ENCODE measurements around the gene TMEM175. TPM values are rescaled to one million over a fixed set of nuclear protein-coding genes. Genes with fewer than 3 reads are reported as not detected.

The TMEM175 gene
- total and polyA plus RNA-seq, 4 donors = 17.4 to 81.3 (median 30.6) TPM

DNA sequence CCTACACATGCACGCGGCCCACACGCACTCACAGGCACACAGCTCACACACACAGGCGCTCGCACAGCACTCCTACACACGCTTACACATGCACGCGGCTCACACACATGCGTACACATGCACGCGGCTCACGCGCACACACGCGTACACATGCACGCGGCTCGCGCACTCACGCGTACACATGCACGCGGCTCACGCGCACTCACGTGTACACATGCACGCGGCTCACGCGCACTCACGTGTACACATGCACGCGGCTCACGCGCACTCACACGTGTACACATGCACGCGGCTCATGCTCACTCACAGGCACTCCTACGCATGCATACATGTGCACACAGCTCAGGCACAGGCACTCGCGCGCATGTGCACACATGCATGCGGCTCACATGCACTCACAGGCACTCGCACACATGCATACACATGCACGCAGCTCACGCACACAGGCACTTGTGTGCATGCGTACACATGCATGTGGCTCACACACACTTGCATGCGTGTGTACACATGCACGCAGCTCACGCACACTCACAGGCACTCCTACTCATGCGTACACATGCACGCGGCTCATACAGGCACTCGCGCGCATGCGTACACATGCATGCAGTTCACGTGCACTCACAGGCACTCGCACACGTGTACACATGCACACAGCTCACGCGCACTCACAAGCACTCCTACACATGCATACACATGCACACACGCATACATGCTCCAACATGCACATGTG, 45.1 kb upstream of the TMEM175 start:
- Histone ChIP-seq H3K27ac (ENCODE audit: low read depth in 1 of 2, low read length in 2 of 2) (no peak overlapping the region), H3K27me3 (ENCODE audit: control insufficient read depth in 1 of 2, insufficient read depth in 2 of 2, low read length in 1 of 2) (no peaks in the 10 kb centered on the region), H3K36me3 (ENCODE audit: control insufficient read depth in 1 of 2, insufficient read depth in 2 of 2, low read length in 1 of 2) (peaks cover 0 to 4% of the 10 kb centered on the region in 2 donors), H3K9me3 (ENCODE audit: control insufficient read depth, low read length) (no peaks in the 10 kb centered on the region), H3K4me1 (ENCODE audit: control insufficient read depth in 1 of 2, insufficient read depth in 2 of 2, low read length in 2 of 2) (no peaks in the 10 kb centered on the region), H3K4me3 (ENCODE audit: low read length in 2 of 2) (no peak overlapping the region)
- DNase-seq (no peak), ATAC-seq (ENCODE audit: low FRiP score) (no peak)
- intact Hi-C loops (cut with DNase I) = no loop called here
- WGBS, 2 donors = 96 to 97% methylated on average over 63 of the region's 63 CpGs

DNA sequence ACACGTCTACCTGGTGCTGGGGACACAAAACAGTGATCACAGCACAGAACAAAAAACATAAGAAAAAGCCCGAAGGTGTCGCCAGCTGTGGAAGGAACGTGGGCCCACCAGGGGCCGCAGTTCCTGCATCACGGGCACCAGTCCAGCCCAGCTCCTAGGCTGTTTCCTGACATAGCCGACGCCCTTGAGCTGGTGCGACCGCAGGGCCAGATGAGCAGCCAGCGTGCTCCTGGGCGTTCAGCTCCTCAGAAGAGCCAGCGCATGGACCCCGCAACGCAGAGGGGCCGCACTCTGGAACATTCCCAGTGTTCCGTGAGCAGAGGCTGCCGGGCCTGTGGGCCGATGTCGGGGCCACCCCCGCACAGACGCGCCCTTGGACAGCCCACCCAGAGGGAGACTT, 44.2 kb upstream of the TMEM175 start:
- no peaks in the 10 kb centered on the region for H3K27me3 ChIP-seq (ENCODE audit: control insufficient read depth in 1 of 2, insufficient read depth in 2 of 2, low read length in 1 of 2)
- intact Hi-C loops (cut with DNase I) = no loop called here
- no peaks in the 10 kb centered on the region for H3K4me1 ChIP-seq (ENCODE audit: control insufficient read depth in 1 of 2, insufficient read depth in 2 of 2, low read length in 2 of 2)
- no peak overlapping the region for H3K4me3 ChIP-seq (ENCODE audit: low read length in 2 of 2)
- H3K9me3 ChIP-seq (ENCODE audit: control insufficient read depth, low read length) = no peaks in the 10 kb centered on the region
- H3K36me3 ChIP-seq (ENCODE audit: control insufficient read depth in 1 of 2, insufficient read depth in 2 of 2, low read length in 1 of 2) = peaks cover 0 to 4% of the 10 kb centered on the region in 2 donors
- no peak overlapping the region for H3K27ac ChIP-seq (ENCODE audit: low read depth in 1 of 2, low read length in 2 of 2)
- 96 to 98% methylated on average over 23 of the region's 23 CpGs for WGBS, 2 donors
- DNase-seq = no peak
- ATAC-seq (ENCODE audit: low FRiP score) = no peak

DNA sequence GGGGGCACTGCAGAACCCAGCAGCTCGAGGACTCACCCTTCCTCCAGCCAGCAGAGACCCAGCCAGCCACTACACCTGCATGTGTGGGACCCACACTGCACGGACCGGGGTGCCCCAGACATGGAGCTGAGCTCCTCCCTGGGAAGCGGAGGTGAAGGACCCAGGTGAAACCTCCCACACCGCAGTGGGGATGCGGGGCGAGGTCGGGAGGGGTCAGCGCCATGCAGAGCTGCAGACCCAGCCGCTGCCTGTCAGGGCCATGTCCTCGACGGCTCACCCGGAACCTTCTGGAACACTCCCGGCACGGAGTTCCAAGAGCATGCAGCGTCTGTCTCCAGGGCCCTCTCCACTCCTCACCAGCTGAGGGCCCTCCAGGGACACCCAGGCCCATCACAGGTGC, 42.7 kb upstream of the TMEM175 start:
- DNase-seq (no peak), ATAC-seq (ENCODE audit: low FRiP score) (no peak)
- intact Hi-C loops (cut with DNase I) = no loop called here
- Histone ChIP-seq H3K27ac (ENCODE audit: low read depth in 1 of 2, low read length in 2 of 2) (no peak overlapping the region), H3K36me3 (ENCODE audit: control insufficient read depth in 1 of 2, insufficient read depth in 2 of 2, low read length in 1 of 2) (peaks cover 0 to 1% of the 10 kb centered on the region in 2 donors), H3K4me1 (ENCODE audit: control insufficient read depth in 1 of 2, insufficient read depth in 2 of 2, low read length in 2 of 2) (no peaks in the 10 kb centered on the region), H3K9me3 (ENCODE audit: control insufficient read depth, low read length) (no peaks in the 10 kb centered on the region), H3K27me3 (ENCODE audit: control insufficient read depth in 1 of 2, insufficient read depth in 2 of 2, low read length in 1 of 2) (no peaks in the 10 kb centered on the region), H3K4me3 (ENCODE audit: low read length in 2 of 2) (no peak overlapping the region)
- WGBS, 2 donors = 95 to 97% methylated on average over 14 to 16 of the region's 16 CpGs

DNA sequence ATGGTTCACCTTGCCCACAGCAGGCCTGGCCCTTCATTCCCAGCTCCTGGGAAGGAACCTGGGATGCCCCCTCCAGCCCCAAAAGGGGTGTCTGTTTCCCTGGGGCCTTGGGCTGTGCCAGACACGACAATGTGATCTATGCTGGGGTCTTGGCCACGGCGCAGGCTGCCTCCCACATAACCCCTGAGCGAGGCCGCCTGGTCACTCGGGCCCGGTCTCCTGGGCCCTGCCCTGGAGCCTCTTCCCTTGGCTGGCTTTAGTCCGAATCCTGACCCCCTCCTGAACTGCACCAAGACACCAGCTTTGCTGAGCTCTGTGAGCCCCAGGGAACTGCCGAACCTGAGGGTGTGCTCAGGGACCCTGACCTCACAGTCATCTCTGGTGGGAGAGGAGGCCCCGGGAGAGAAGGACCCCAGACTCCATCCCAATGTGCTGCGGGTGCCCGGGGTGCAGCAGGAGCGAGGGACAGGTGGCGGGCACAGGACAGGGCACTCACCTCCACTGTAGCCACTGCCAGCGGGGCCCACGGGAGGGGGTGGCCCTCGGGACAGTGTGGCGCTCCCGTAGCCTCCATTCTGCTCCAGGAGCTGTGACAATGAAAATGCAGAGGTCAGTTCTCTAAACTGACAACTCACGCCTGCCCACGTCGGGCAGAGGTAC, 42.1 kb upstream of the TMEM175 start:
- Histone ChIP-seq H3K27ac (ENCODE audit: low read depth in 1 of 2, low read length in 2 of 2) (no peak overlapping the region), H3K9me3 (ENCODE audit: control insufficient read depth, low read length) (no peaks in the 10 kb centered on the region), H3K4me3 (ENCODE audit: low read length in 2 of 2) (no peak overlapping the region), H3K27me3 (ENCODE audit: control insufficient read depth in 1 of 2, insufficient read depth in 2 of 2, low read length in 1 of 2) (no peaks in the 10 kb centered on the region), H3K36me3 (ENCODE audit: control insufficient read depth in 1 of 2, insufficient read depth in 2 of 2, low read length in 1 of 2) (peaks cover 0 to 1% of the 10 kb centered on the region in 2 donors), H3K4me1 (ENCODE audit: control insufficient read depth in 1 of 2, insufficient read depth in 2 of 2, low read length in 2 of 2) (no peaks in the 10 kb centered on the region)
- ATAC-seq (ENCODE audit: low FRiP score) (no peak), DNase-seq (no peak)
- 94% methylated on average over 22 of the region's 22 CpGs for WGBS, 2 donors
- intact Hi-C loops (cut with DNase I) = no loop called here

DNA sequence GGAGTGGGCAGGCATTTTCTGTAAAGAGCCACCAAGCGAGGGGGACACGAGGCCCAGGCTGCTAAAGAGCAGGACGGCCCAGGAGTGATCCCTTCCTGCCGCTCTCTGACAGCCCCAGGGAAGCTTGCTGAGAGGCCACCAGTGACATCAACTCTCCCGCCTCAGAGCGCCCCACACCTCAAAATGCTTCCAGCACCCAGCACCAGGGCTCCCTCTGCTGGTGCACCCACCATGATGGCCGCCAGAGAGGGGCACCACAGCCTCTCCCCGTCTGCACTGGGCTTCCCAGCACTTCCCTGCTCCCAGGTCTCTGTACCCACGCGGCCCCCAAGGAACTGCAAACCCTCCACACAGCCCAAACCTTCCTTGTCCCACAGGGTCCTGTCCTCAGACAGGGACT, 40.5 kb upstream of the TMEM175 start:
- H3K27me3 ChIP-seq (ENCODE audit: control insufficient read depth in 1 of 2, insufficient read depth in 2 of 2, low read length in 1 of 2) = no peaks in the 10 kb centered on the region
- H3K4me3 ChIP-seq (ENCODE audit: low read length in 2 of 2) = no peak overlapping the region
- H3K27ac ChIP-seq (ENCODE audit: low read depth in 1 of 2, low read length in 2 of 2) = no peak overlapping the region
- intact Hi-C loops (cut with DNase I) = no loop called here
- peaks cover 0 to 3% of the 10 kb centered on the region in 2 donors for H3K36me3 ChIP-seq (ENCODE audit: control insufficient read depth in 1 of 2, insufficient read depth in 2 of 2, low read length in 1 of 2)
- no peaks in the 10 kb centered on the region for H3K9me3 ChIP-seq (ENCODE audit: control insufficient read depth, low read length)
- H3K4me1 ChIP-seq (ENCODE audit: control insufficient read depth in 1 of 2, insufficient read depth in 2 of 2, low read length in 2 of 2) = no peaks in the 10 kb centered on the region
- ATAC-seq (ENCODE audit: low FRiP score) = no peak
- WGBS, 2 donors = 82 to 88% methylated on average over 9 to 10 of the region's 10 CpGs
- DNase-seq = no peak

DNA sequence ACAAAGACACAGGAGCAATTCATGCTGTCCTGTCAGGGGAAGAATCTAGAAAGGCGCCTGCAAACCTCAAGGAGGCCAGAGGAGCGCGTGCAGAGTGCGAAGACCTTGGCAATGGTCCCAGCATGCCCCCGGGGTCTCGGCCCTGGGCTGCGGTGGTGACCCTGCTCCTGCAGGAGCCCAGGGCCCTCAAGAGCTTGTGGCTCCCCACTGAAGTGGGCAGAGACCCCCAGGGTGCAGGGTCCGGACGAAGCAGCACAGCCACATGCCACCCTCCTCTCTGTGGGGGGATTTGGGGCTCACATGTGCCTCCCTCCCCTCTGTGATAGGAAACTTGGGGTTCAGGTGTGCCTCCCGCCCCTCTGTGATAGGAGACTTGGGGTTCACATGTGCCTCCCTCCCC, 39.5 kb upstream of the TMEM175 start:
- no peaks in the 10 kb centered on the region for H3K9me3 ChIP-seq (ENCODE audit: control insufficient read depth, low read length)
- ATAC-seq (ENCODE audit: low FRiP score) = no peak
- no peak overlapping the region for H3K4me3 ChIP-seq (ENCODE audit: low read length in 2 of 2)
- no peaks in the 10 kb centered on the region for H3K27me3 ChIP-seq (ENCODE audit: control insufficient read depth in 1 of 2, insufficient read depth in 2 of 2, low read length in 1 of 2)
- no peak overlapping the region for H3K27ac ChIP-seq (ENCODE audit: low read depth in 1 of 2, low read length in 2 of 2)
- no peaks in the 10 kb centered on the region for H3K4me1 ChIP-seq (ENCODE audit: control insufficient read depth in 1 of 2, insufficient read depth in 2 of 2, low read length in 2 of 2)
- peaks cover 0 to 3% of the 10 kb centered on the region in 2 donors for H3K36me3 ChIP-seq (ENCODE audit: control insufficient read depth in 1 of 2, insufficient read depth in 2 of 2, low read length in 1 of 2)
- DNase-seq = no peak
- WGBS, 2 donors = 93% methylated on average over 10 of the region's 10 CpGs
- intact Hi-C loops (cut with DNase I) = no loop called here

DNA sequence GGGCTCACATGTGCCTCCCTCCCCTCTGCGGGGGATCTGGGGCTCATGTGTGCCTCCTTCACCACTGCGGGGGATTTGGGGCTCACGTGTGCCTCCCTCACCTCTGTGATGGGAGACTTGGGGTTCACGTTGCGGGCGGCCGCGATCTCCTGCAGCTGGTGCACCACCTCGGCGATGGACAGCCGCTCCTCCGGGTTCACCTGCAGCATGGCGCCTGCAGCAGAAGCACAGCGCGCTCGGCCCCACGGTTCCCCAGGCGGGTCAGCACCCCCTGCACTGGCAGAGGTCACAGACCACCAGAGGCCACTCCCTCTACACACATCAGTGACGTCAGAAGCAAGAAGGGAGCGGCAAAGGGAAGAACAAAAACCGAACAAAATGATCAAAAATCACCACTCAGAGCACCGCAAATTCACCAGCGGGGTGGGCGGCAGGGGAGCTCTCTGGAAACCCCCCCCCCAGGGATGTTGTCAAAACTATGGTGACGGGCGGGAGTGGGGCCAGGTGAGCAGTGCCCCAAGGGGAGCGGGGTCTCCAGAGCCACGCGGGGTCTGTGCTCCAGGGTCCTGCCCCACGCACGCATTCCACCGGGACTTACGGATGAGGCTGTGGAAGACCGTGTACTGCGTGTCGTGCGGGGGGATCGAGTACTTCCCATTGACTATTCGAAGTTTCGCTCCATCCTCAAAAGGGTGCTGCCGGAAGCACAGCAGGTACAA, 38.8 kb upstream of the TMEM175 start:
- Histone ChIP-seq H3K4me1 (ENCODE audit: control insufficient read depth in 1 of 2, insufficient read depth in 2 of 2, low read length in 2 of 2) (no peaks in the 10 kb centered on the region), H3K27ac (ENCODE audit: low read depth in 1 of 2, low read length in 2 of 2) (no peak overlapping the region), H3K4me3 (ENCODE audit: low read length in 2 of 2) (no peak overlapping the region), H3K9me3 (ENCODE audit: control insufficient read depth, low read length) (no peaks in the 10 kb centered on the region), H3K36me3 (ENCODE audit: control insufficient read depth in 1 of 2, insufficient read depth in 2 of 2, low read length in 1 of 2) (peaks cover 0 to 2% of the 10 kb centered on the region in 2 donors), H3K27me3 (ENCODE audit: control insufficient read depth in 1 of 2, insufficient read depth in 2 of 2, low read length in 1 of 2) (no peaks in the 10 kb centered on the region)
- ATAC-seq (ENCODE audit: low FRiP score) (no peak), DNase-seq (no peak)
- intact Hi-C loops (cut with DNase I) = no loop called here
- WGBS, 2 donors = 94 to 95% methylated on average over 40 to 41 of the region's 41 CpGs

DNA sequence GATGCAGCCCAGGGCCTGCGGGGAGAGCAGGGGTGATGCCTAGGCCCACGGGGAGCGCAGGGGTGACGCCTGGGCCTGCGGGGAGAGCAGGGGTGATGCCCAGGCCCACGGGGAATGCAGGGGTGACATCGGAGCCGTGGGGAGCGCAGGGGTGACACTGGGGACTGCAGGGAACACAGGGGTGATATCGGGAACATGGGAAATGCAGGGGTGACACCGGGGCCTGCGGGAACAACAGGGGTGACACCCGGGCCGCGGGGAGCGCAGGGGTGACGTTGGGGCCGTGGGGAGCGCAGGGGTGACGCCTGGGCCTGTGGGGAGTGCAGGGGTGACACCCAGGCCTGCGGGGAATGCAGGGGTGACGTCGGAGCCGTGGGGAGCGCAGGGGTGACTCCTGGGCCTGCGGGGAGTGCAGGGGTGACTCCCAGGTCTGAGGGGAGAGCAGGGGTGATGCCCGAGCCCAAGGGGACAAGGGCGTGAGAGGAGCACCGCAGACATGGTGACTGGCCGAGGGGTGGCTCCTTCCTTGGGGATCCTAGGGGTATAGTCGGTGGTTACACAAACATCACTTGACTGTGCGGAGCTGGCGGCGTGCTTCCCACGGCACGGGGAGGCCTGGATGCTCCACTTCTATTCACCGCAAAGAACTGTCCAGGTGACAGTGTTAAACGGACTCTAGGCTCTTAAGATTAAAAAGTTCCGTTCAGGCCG, 38.1 kb upstream of the TMEM175 start:
- ATAC-seq (ENCODE audit: low FRiP score) (no peak), DNase-seq (no peak)
- H3K4me3 ChIP-seq (ENCODE audit: low read length in 2 of 2) = no peak overlapping the region
- no peaks in the 10 kb centered on the region for H3K9me3 ChIP-seq (ENCODE audit: control insufficient read depth, low read length)
- H3K4me1 ChIP-seq (ENCODE audit: control insufficient read depth in 1 of 2, insufficient read depth in 2 of 2, low read length in 2 of 2) = no peaks in the 10 kb centered on the region
- no peak overlapping the region for H3K27ac ChIP-seq (ENCODE audit: low read depth in 1 of 2, low read length in 2 of 2)
- intact Hi-C loops (cut with DNase I) = no loop called here
- no peaks in the 10 kb centered on the region for H3K27me3 ChIP-seq (ENCODE audit: control insufficient read depth in 1 of 2, insufficient read depth in 2 of 2, low read length in 1 of 2)
- 94% methylated on average over 36 to 40 of the region's 40 CpGs for WGBS, 2 donors
- peaks cover 0 to 2% of the 10 kb centered on the region in 2 donors for H3K36me3 ChIP-seq (ENCODE audit: control insufficient read depth in 1 of 2, insufficient read depth in 2 of 2, low read length in 1 of 2)
